Skeletal muscle satellite cell (primary cell): ENCODE data around the gene KLHL9. TPM values are rescaled to one million over a fixed set of nuclear protein-coding genes. Genes with fewer than 3 reads are reported as not detected.
"Not testable (repeated sequence)": the region's sequence is repeated elsewhere in the genome, so short reads cannot be mapped to it uniquely, and the experiment has no call there.

ENCODE experiments used
- H3K27me3 ChIP-seq: 2 replicates; pipeline ENCODE4 v1.7.0; 2013; ENCODE audit warnings: low read length; ENCODE audit not compliant: control insufficient read depth, insufficient read depth
- H3K36me3 ChIP-seq: 2 replicates; pipeline ENCODE4 v1.7.0; 2013; ENCODE audit warnings: mild to moderate bottlenecking, control low read depth, low read length; ENCODE audit not compliant: insufficient read depth
- H3K4me1 ChIP-seq: 2 replicates; pipeline ENCODE4 v1.7.0; 2013; ENCODE audit warnings: low read length; ENCODE audit not compliant: control insufficient read depth, insufficient read depth
- H3K4me2 ChIP-seq: 2 replicates; pipeline ENCODE4 v1.7.0; 2013; ENCODE audit warnings: mild to moderate bottlenecking, low read length
- H3K4me3 ChIP-seq: 2 replicates; pipeline ENCODE4 v1.7.0; 2013; ENCODE audit warnings: low read length
- H3K9ac ChIP-seq: 2 replicates; pipeline ENCODE4 v1.7.0; 2013; ENCODE audit warnings: mild to moderate bottlenecking, low read depth, low read length, moderate library complexity
- H3K9me3 ChIP-seq: replicated peaks from 2 replicates; pipeline ENCODE4 v1.7.0; 2013; ENCODE audit warnings: mild to moderate bottlenecking, control low read depth, low read length
- total RNA-seq: library from RNA; depleted of rRNA; stranded (reverse); fragments of >200 nt; gene quantifications from 2 replicates; pipeline ENCODE4 v1.2.3, GENCODE V29; 2012; rRNA removed

KLHL9 gene
- total RNA-seq, result 31.0 and 33.5 TPM in 2 replicates

- Histone ChIP-seq H3K4me1 (peaks cover 32% of the 10 kb centered on the region), H3K9ac (peak within 1 kb of the TSS; percentile 97), H3K9me3 (no peaks in the 10 kb centered on the region), H3K4me2 (peak within 1 kb of the TSS; percentile 80), H3K36me3 (peaks cover 23% of the 10 kb centered on the region), H3K4me3 (peak within 1 kb of the TSS; percentile 85), H3K27me3 (peaks cover 6% of the 10 kb centered on the region)
Observed at GRCh38 chr9:21334701-21335632, at the start of gene KLHL9. Gene KLHL9 (minus strand): TSS chr9:21335404. CDS start chr9:21334859, 545 bp downstream.

- Histone ChIP-seq H3K36me3 (no peaks in the 10 kb centered on the region), H3K4me2 (no peak overlapping the region), H3K9me3 (no peaks in the 10 kb centered on the region), H3K4me3 (no peak overlapping the region), H3K9ac (no peak overlapping the region), H3K4me1 (no peaks in the 10 kb centered on the region), H3K27me3 (peaks cover 87% of the 10 kb centered on the region)
Observed at GRCh38 chr9:21383627-21384026, 48.4 kb upstream of the KLHL9 start.

GRCh38 chr9:21381448-21382339 is 46.5 kb upstream of the KLHL9 start:
- H3K4me3 ChIP-seq, result no peak overlapping the region
- H3K4me2 ChIP-seq, result no peak overlapping the region
- H3K9me3 ChIP-seq, result no peaks in the 10 kb centered on the region
- no peaks in the 10 kb centered on the region for H3K36me3 ChIP-seq
- H3K9ac ChIP-seq, result no peak overlapping the region
- H3K4me1 ChIP-seq, result no peaks in the 10 kb centered on the region
- H3K27me3 ChIP-seq, result peaks cover 80% of the 10 kb centered on the region

GRCh38 chr9:21371467-21371866 is 36.3 kb upstream of the KLHL9 start:
- not testable (repeated sequence) for H3K4me1 ChIP-seq, H3K9ac ChIP-seq, H3K4me3 ChIP-seq, H3K36me3 ChIP-seq, H3K9me3 ChIP-seq, H3K4me2 ChIP-seq
- peaks cover 52% of the 10 kb centered on the region for H3K27me3 ChIP-seq

- Histone ChIP-seq H3K4me1 (no peaks in the 10 kb centered on the region), H3K4me3 (no peak within 1 kb of the TSS), H3K9me3 (no peaks in the 10 kb centered on the region), H3K4me2 (no peak within 1 kb of the TSS), H3K9ac (no peak within 1 kb of the TSS), H3K36me3 (no peaks in the 10 kb centered on the region), H3K27me3 (peaks cover 59% of the 10 kb centered on the region)
Observed at GRCh38 chr9:21367957-21368356, 32.8 kb upstream of the KLHL9 start, which contains the start of gene IFNA13. Gene IFNA13 (minus strand): TSS chr9:21368057. CDS start chr9:21368010, 47 bp downstream.

GRCh38 chr9:21367169-21367568 is 32.0 kb upstream of the KLHL9 start:
- H3K4me2 ChIP-seq, H3K4me3 ChIP-seq, H3K4me1 ChIP-seq, H3K36me3 ChIP-seq, H3K9me3 ChIP-seq, H3K9ac ChIP-seq: not testable (repeated sequence)
- H3K27me3 ChIP-seq, result peaks cover 59% of the 10 kb centered on the region

GRCh38 chr9:21362287-21362686 is 27.1 kb upstream of the KLHL9 start:
- Histone ChIP-seq H3K36me3 (no peaks in the 10 kb centered on the region), H3K9ac (no peak overlapping the region), H3K4me2 (no peak overlapping the region), H3K4me3 (no peak overlapping the region), H3K4me1 (no peaks in the 10 kb centered on the region), H3K27me3 (peaks cover 51% of the 10 kb centered on the region), H3K9me3 (no peaks in the 10 kb centered on the region)

GRCh38 chr9:21357479-21358460 is 22.6 kb upstream of the KLHL9 start:
- peak overlapping the region; percentile 13 for H3K4me2 ChIP-seq
- H3K9me3 ChIP-seq, result no peaks in the 10 kb centered on the region
- no peak overlapping the region for H3K9ac ChIP-seq
- peaks cover 54% of the 10 kb centered on the region for H3K27me3 ChIP-seq
- H3K4me1 ChIP-seq, result no peaks in the 10 kb centered on the region
- no peaks in the 10 kb centered on the region for H3K36me3 ChIP-seq
- H3K4me3 ChIP-seq, result no peak overlapping the region

- H3K4me3 ChIP-seq, result no peak within 1 kb of the TSS
- H3K4me1 ChIP-seq, result no peaks in the 10 kb centered on the region
- peaks cover 58% of the 10 kb centered on the region for H3K27me3 ChIP-seq
- no peaks in the 10 kb centered on the region for H3K36me3 ChIP-seq
- H3K9me3 ChIP-seq, result no peaks in the 10 kb centered on the region
- no peak within 1 kb of the TSS for H3K4me2 ChIP-seq
- no peak within 1 kb of the TSS for H3K9ac ChIP-seq
Observed at GRCh38 chr9:21350787-21351186, 15.6 kb upstream of the KLHL9 start, which contains the start of gene IFNA6. Gene IFNA6 (minus strand): TSS chr9:21350887. CDS start chr9:21350887, 0 bp downstream.

GRCh38 chr9:21348430-21348970 is 13.3 kb upstream of the KLHL9 start:
- Histone ChIP-seq H3K4me3 (no peak overlapping the region), H3K4me2 (no peak overlapping the region), H3K9ac (no peak overlapping the region), H3K9me3 (no peaks in the 10 kb centered on the region), H3K27me3 (peaks cover 41% of the 10 kb centered on the region), H3K36me3 (no peaks in the 10 kb centered on the region), H3K4me1 (no peaks in the 10 kb centered on the region)
